ENCODE results near the gene EDA2R. TPM values are rescaled to one million over a fixed set of nuclear protein-coding genes. Genes with fewer than 3 reads are reported as not detected.

The EDA2R gene
- total and polyA plus RNA-seq, 2 donors (not counting 3 experiments of a cell fraction or from before 2014, with no cell fraction given): 1.9 TPM

- H2AFZ ChIP-seq (ENCODE audit: low read depth, low read length): no peak overlapping the region
- FAIRE-seq (no peak), DNase-seq (ENCODE audit: low read depth, low spot score) (no peak)
- no peak overlapping the region for H3K27ac ChIP-seq (ENCODE audit: insufficient read depth, low read depth, low read length)
- no peak overlapping the region for H3K4me2 ChIP-seq (ENCODE audit: insufficient read depth, low read length)
- TF ChIP-seq MAX (IDR thresholded peaks at IDR 0.05; ENCODE audit: insufficient read depth, insufficient read length): no peak
- TF ChIP-seq POLR2AphosphoS5 (IDR thresholded peaks at IDR 0.05; ENCODE audit: insufficient read depth, low read depth, low read length): no peak
- TF ChIP-seq JUN (IDR thresholded peaks at IDR 0.05; ENCODE audit: borderline replicate concordance, insufficient read depth, insufficient read length, low read depth): no peak
- no peak for TF ChIP-seq EZH2 (IDR thresholded peaks at IDR 0.05; ENCODE audit: borderline replicate concordance, low read depth, low read length, severe bottlenecking)
- no peak for TF ChIP-seq CTCF (IDR thresholded peaks at IDR 0.05; ENCODE audit: extremely low read depth in 1 of 2, insufficient read depth in 1 of 2, low read depth in 1 of 2, low read length in 2 of 2)
- no peak for TF ChIP-seq MYC (IDR thresholded peaks at IDR 0.05; ENCODE audit: low read depth, low read length)
- TF ChIP-seq GATA2 (IDR thresholded peaks at IDR 0.05; ENCODE audit: insufficient read depth, insufficient read length, low read depth, low read length): no peak
- TF ChIP-seq FOS (IDR thresholded peaks at IDR 0.05; ENCODE audit: borderline replicate concordance, insufficient read depth, low read length): no peak
- TF ChIP-seq POLR2A (IDR thresholded peaks at IDR 0.05; ENCODE audit: low read depth, low read length): no peak
- H3K36me3 ChIP-seq (ENCODE audit: control insufficient read depth in 2 of 2, extremely low read depth in 1 of 2, insufficient read depth in 2 of 2, low read length in 2 of 2): no peaks in the 10 kb centered on the region
- intact Hi-C loops (cut with micrococcal nuclease): no loop called here
- H3K4me1 ChIP-seq (ENCODE audit: control insufficient read depth, extremely low read depth, insufficient read depth, low read length): no peaks in the 10 kb centered on the region
- dilution Hi-C loops (cut with MboI; ENCODE audit: extremely low pct_ligation_motif_present, low sequenced_read_pairs): no loop called here
- H3K9me1 ChIP-seq (replicated peaks; ENCODE audit: control insufficient read depth, extremely low read depth, insufficient read depth, low read length): no peaks in the 10 kb centered on the region
- no peak overlapping the region for H3K9ac ChIP-seq (replicated peaks; ENCODE audit: extremely low read depth, insufficient read depth, low read length)
- H3K4me3 ChIP-seq (replicated peaks in 1 of 3; ENCODE audit: insufficient read depth in 1 of 3, low read depth in 1 of 3, low read length in 3 of 3): no peak overlapping the region
- POLR2A ChIA-PET: no interaction called here
- H3K27me3 ChIP-seq (ENCODE audit: control insufficient read depth in 2 of 2, insufficient read depth in 2 of 2, low read length in 2 of 2): no peaks in the 10 kb centered on the region
- CTCF ChIA-PET: interaction anchor here (0.7 kb wide), 1 partner anchor 12 kb away, joined by 3 read pairs; no protein-coding TSS in a partner anchor
- no peaks in the 10 kb centered on the region for H3K79me2 ChIP-seq (ENCODE audit: control insufficient read depth, insufficient read depth, low read length)
- H4K20me1 ChIP-seq (replicated peaks; ENCODE audit: control insufficient read depth, extremely low read depth, insufficient read depth, low read length): no peaks in the 10 kb centered on the region
- BruUV-seq (replicated peaks): no TSS peak
- no peaks in the 10 kb centered on the region for H3K9me3 ChIP-seq (replicated peaks; ENCODE audit: control insufficient read depth, insufficient read depth, low read length)
Observed at GRCh38 chrX:66625525-66625924, 13.4 kb downstream of the EDA2R start.

Data from endothelial cell of umbilical vein (primary cell).